ENCODE results near the gene TTC7B. TPM values are rescaled to one million over a fixed set of nuclear protein-coding genes. Genes with fewer than 3 reads are reported as not detected.

Gene TTC7B
- total RNA-seq, 1 experiment from 2014 or later = 70.6 TPM

DNA sequence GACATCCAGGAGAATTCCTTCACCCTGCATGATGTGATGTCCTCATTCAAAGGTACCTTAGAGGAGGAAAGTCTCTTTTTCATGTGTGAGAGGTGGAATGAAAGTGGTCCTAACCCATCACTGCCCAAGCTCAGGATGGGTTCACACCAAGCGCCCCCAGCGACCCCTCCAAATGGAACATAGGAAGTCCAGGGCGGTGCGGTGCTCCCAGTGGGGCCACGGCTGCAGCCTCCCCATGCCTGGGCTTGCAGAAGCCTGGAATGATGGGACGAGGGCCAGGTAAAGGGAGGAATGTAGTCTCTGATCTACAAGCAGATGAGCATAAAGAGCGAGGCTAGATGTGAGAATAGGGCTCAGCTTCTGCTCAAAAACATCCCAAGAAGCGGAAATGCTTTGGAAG lies 196.3 kb downstream of the TTC7B start:
- no peak for ATAC-seq
- no peak overlapping the region for H3K9ac ChIP-seq (ENCODE audit: low read length)
- H3K9me3 ChIP-seq (ENCODE audit: control insufficient read depth in 1 of 2, insufficient read depth in 1 of 2, low read depth in 1 of 2, low read length in 2 of 2) = no peaks in the 10 kb centered on the region
- ChIA-PET POLR2A (no interaction called here), RAD21 (ENCODE audit: low non-redundant PET in 1 of 2, low total read pairs in 2 of 2, uncharacterized antibody in 2 of 2, unreplicated experiment in 2 of 2) (no interaction called here), CTCF (no interaction called here)
- no TSS peak for BruUV-seq (replicated peaks)
- no peaks in the 10 kb centered on the region for H4K20me1 ChIP-seq (ENCODE audit: insufficient read depth)
- no peak overlapping the region for H3K4me3 ChIP-seq (replicated peaks in 1 of 2; ENCODE audit: low read depth in 1 of 2, low read length in 2 of 2)
- intact Hi-C loops (cut with micrococcal nuclease) = no loop called here
- no peaks in the 10 kb centered on the region for H3K9me2 ChIP-seq (ENCODE audit: insufficient read depth)
- no peaks in the 10 kb centered on the region for H3K27me3 ChIP-seq (ENCODE audit: insufficient read depth, low read length)
- H2AFZ ChIP-seq (ENCODE audit: low read depth, low read length, poor library complexity, severe bottlenecking) = no peak overlapping the region
- H3K4me2 ChIP-seq (ENCODE audit: low read length) = no peak overlapping the region
- H3K36me3 ChIP-seq (ENCODE audit: control insufficient read depth in 1 of 2, insufficient read depth in 2 of 2, low read length in 2 of 2) = no peaks in the 10 kb centered on the region
- TF ChIP-seq, protein P1, sequence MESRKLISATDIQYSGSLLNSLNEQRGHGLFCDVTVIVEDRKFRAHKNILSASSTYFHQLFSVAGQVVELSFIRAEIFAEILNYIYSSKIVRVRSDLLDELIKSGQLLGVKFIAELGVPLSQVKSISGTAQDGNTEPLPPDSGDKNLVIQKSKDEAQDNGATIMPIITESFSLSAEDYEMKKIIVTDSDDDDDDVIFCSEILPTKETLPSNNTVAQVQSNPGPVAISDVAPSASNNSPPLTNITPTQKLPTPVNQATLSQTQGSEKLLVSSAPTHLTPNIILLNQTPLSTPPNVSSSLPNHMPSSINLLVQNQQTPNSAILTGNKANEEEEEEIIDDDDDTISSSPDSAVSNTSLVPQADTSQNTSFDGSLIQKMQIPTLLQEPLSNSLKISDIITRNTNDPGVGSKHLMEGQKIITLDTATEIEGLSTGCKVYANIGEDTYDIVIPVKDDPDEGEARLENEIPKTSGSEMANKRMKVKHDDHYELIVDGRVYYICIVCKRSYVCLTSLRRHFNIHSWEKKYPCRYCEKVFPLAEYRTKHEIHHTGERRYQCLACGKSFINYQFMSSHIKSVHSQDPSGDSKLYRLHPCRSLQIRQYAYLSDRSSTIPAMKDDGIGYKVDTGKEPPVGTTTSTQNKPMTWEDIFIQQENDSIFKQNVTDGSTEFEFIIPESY (IDR thresholded peaks at IDR 0.05; ENCODE audit: extremely low read depth, insufficient replicate concordance, low read length) = no peak
- no peak for TF ChIP-seq POLR2AphosphoS5 (IDR thresholded peaks at IDR 0.05; ENCODE audit: low read depth, low read length)
- TF ChIP-seq SIN3A (IDR thresholded peaks at IDR 0.05; ENCODE audit: low read depth) = no peak
- TF ChIP-seq ELF1 (IDR thresholded peaks at IDR 0.05; ENCODE audit: borderline replicate concordance, low read depth) = no peak
- TF ChIP-seq ZFX (IDR thresholded peaks at IDR 0.05) = no peak
- no peak for TF ChIP-seq CBX3 (IDR thresholded peaks at IDR 0.05; ENCODE audit: low read depth)
- TF ChIP-seq MAX (IDR thresholded peaks at IDR 0.05) = no peak
- no peak for TF ChIP-seq CTCF (IDR thresholded peaks at IDR 0.05 in 2 of 3, conservative IDR thresholded peaks at IDR 0.05 in 1 of 3; ENCODE audit: borderline replicate concordance in 1 of 3, insufficient read depth in 1 of 3, low read depth in 2 of 3, low read length in 2 of 3)
- no peak for TF ChIP-seq FOSL1 (IDR thresholded peaks at IDR 0.05; ENCODE audit: low read depth)
- no peak for TF ChIP-seq SRF (IDR thresholded peaks at IDR 0.05; ENCODE audit: low read depth)
- TF ChIP-seq, protein P2, sequence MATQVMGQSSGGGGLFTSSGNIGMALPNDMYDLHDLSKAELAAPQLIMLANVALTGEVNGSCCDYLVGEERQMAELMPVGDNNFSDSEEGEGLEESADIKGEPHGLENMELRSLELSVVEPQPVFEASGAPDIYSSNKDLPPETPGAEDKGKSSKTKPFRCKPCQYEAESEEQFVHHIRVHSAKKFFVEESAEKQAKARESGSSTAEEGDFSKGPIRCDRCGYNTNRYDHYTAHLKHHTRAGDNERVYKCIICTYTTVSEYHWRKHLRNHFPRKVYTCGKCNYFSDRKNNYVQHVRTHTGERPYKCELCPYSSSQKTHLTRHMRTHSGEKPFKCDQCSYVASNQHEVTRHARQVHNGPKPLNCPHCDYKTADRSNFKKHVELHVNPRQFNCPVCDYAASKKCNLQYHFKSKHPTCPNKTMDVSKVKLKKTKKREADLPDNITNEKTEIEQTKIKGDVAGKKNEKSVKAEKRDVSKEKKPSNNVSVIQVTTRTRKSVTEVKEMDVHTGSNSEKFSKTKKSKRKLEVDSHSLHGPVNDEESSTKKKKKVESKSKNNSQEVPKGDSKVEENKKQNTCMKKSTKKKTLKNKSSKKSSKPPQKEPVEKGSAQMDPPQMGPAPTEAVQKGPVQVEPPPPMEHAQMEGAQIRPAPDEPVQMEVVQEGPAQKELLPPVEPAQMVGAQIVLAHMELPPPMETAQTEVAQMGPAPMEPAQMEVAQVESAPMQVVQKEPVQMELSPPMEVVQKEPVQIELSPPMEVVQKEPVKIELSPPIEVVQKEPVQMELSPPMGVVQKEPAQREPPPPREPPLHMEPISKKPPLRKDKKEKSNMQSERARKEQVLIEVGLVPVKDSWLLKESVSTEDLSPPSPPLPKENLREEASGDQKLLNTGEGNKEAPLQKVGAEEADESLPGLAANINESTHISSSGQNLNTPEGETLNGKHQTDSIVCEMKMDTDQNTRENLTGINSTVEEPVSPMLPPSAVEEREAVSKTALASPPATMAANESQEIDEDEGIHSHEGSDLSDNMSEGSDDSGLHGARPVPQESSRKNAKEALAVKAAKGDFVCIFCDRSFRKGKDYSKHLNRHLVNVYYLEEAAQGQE (IDR thresholded peaks at IDR 0.05; ENCODE audit: low read depth) = no peak
- TF ChIP-seq YY1 (IDR thresholded peaks at IDR 0.05; ENCODE audit: extremely low read depth, insufficient replicate concordance, low read depth, low read length) = no peak
- TF ChIP-seq EGR1 (IDR thresholded peaks at IDR 0.05; ENCODE audit: low read depth) = no peak
- TF ChIP-seq TCF7L2 (IDR thresholded peaks at IDR 0.05; ENCODE audit: borderline replicate concordance, extremely low read depth, insufficient read depth, insufficient read length) = no peak
- TF ChIP-seq CEBPB (IDR thresholded peaks at IDR 0.05; ENCODE audit: low read depth) = no peak
- no peak for TF ChIP-seq POLR2A (IDR thresholded peaks at IDR 0.05; ENCODE audit: borderline replicate concordance, extremely low read depth, insufficient read depth, insufficient read length)
- no peak for TF ChIP-seq EZH2 (IDR thresholded peaks at IDR 0.05)
- no peak for TF ChIP-seq JUND (IDR thresholded peaks at IDR 0.05)
- no peak for DNase-seq (ENCODE audit: low read depth, low spot score)
- no peaks in the 10 kb centered on the region for H3K79me2 ChIP-seq (ENCODE audit: insufficient read depth, low read length)
- H3K27ac ChIP-seq (ENCODE audit: low read depth, low read length) = no peak overlapping the region
- H3K4me1 ChIP-seq (ENCODE audit: control insufficient read depth in 1 of 2, insufficient read depth in 2 of 2, low read length in 2 of 2) = peaks cover 12 to 14% of the 10 kb centered on the region in 2 experiments
